PFSK-1 (cell line): ENCODE data around the gene ZNF544.

Experiments used
- POLR2AphosphoS5 ChIP-seq: IDR thresholded peaks from 2 replicates; pipeline ENCODE4 v1.6.1; 2012; ENCODE audit warnings: low read depth, mild to moderate bottlenecking, control low read depth, low read length, moderate library complexity
- REST ChIP-seq, 2 experiments: IDR thresholded peaks; 2 replicates each; pipeline versions ENCODE4 v1.6.1 to v1.8.0; 2011 to 2012; ENCODE audit warnings: low read depth in 2 of 2, low read length in 2 of 2, control low read depth in 1 of 2, inconsistent platforms in 1 of 2, mild to moderate bottlenecking in 1 of 2, moderate library complexity in 1 of 2; ENCODE audit not compliant: insufficient read depth in 1 of 2
- TAF1 ChIP-seq: IDR thresholded peaks from 2 replicates; pipeline ENCODE4 v1.6.1; 2012; ENCODE audit warnings: low read length, control low read depth, borderline replicate concordance; ENCODE audit not compliant: insufficient read depth

GRCh38 chr19:58212336-58213074, 16.2 kb upstream of the ZNF544 start:
- TF ChIP-seq POLR2AphosphoS5, result no peak
- no peak for TF ChIP-seq REST (IDR thresholded peaks at IDR 0.05; ENCODE audit: insufficient read depth in 1 of 2, low read depth in 2 of 2, low read length in 2 of 2)
- TF ChIP-seq TAF1, result no peak
